Trophoblast cell (in vitro differentiated cells and primary cell): ENCODE data around the gene HCN1.

ENCODE experiments used
- DNase-seq, 2 donors: peaks; one replicate each; pipeline ENCODE4 v3.0.0-alpha.2; 2016
- H2AFZ ChIP-seq: 2 replicates; pipeline ENCODE4 v1.6.1; 2013; ENCODE audit warnings: low read length, moderate library complexity, mild to moderate bottlenecking; ENCODE audit not compliant: insufficient read depth, poor library complexity
- H2AK5ac ChIP-seq: 2 replicates; pipeline ENCODE4 v1.6.1; 2013; ENCODE audit warnings: mild to moderate bottlenecking, low read length
- H2BK120ac ChIP-seq: 2 replicates; pipeline ENCODE4 v1.6.1; 2013; ENCODE audit warnings: low read length, mild to moderate bottlenecking, moderate library complexity; ENCODE audit not compliant: insufficient read depth, poor library complexity
- H2BK12ac ChIP-seq: 2 replicates; pipeline ENCODE4 v1.6.1; 2013; ENCODE audit warnings: mild to moderate bottlenecking, low read length, moderate library complexity
- H2BK5ac ChIP-seq: 2 replicates; pipeline ENCODE4 v1.6.1; 2013; ENCODE audit warnings: low read length, low read depth, moderate library complexity, mild to moderate bottlenecking; ENCODE audit not compliant: poor library complexity
- H3K14ac ChIP-seq: 2 replicates; pipeline ENCODE4 v1.6.1; 2013; ENCODE audit warnings: mild to moderate bottlenecking, low read length
- H3K18ac ChIP-seq: 2 replicates; pipeline ENCODE4 v1.6.1; 2013; ENCODE audit warnings: mild to moderate bottlenecking, low read length
- H3K23ac ChIP-seq: 2 replicates; pipeline ENCODE4 v1.6.1; 2013; ENCODE audit warnings: low read length
- H3K27ac ChIP-seq: 2 replicates; pipeline ENCODE4 v1.5.1; 2013; ENCODE audit warnings: low read depth, mild to moderate bottlenecking, inconsistent platforms, low read length, moderate library complexity
- H3K27me3 ChIP-seq: 2 replicates; pipeline ENCODE4 v1.6.1; 2013; ENCODE audit warnings: inconsistent platforms, mild to moderate bottlenecking, low read length, moderate library complexity; ENCODE audit not compliant: insufficient read depth
- H3K36me3 ChIP-seq, 2 experiments: 1 replicate in 1 of 2; 2 replicates in 1 of 2; pipeline ENCODE4 v1.6.1; 2013; ENCODE audit warnings: low read length in 2 of 2, mild to moderate bottlenecking in 2 of 2, moderate library complexity in 1 of 2; ENCODE audit not compliant: insufficient read depth in 2 of 2, control insufficient read depth in 1 of 2
- H3K4ac ChIP-seq: 2 replicates; pipeline ENCODE4 v1.6.1; 2013; ENCODE audit warnings: low read depth, mild to moderate bottlenecking, low read length, moderate library complexity
- H3K4me1 ChIP-seq, 2 experiments: 1 replicate in 1 of 2; 2 replicates in 1 of 2; pipeline ENCODE4 v1.6.1; 2013; ENCODE audit warnings: low read length in 2 of 2, mild to moderate bottlenecking in 2 of 2, moderate library complexity in 1 of 2; ENCODE audit not compliant: insufficient read depth in 2 of 2, control insufficient read depth in 1 of 2
- H3K4me2 ChIP-seq: 2 replicates; pipeline ENCODE4 v1.6.1; 2013; ENCODE audit warnings: inconsistent platforms, mild to moderate bottlenecking, low read length, moderate library complexity
- H3K4me3 ChIP-seq: 2 replicates; pipeline ENCODE4 v1.5.1; 2013; ENCODE audit warnings: mild to moderate bottlenecking, low read depth, low read length, inconsistent platforms
- H3K79me1 ChIP-seq: one replicate; pipeline ENCODE4 v1.6.1; 2013; ENCODE audit warnings: low read length
- H3K79me2 ChIP-seq: 2 replicates; pipeline ENCODE4 v1.6.1; 2013; ENCODE audit warnings: low read length, mild to moderate bottlenecking; ENCODE audit not compliant: control insufficient read depth, insufficient read depth, poor library complexity
- H3K9ac ChIP-seq: 2 replicates; pipeline ENCODE4 v1.6.1; 2013; ENCODE audit warnings: mild to moderate bottlenecking, low read length
- H3K9me3 ChIP-seq: 2 replicates; pipeline ENCODE4 v1.6.1; 2013; ENCODE audit warnings: low read depth, mild to moderate bottlenecking, control low read depth, inconsistent platforms, low read length; ENCODE audit not compliant: insufficient read depth
- H4K12ac ChIP-seq: 2 replicates; pipeline ENCODE4 v1.6.1; 2013; ENCODE audit warnings: low read depth, mild to moderate bottlenecking, low read length, moderate library complexity
- H4K8ac ChIP-seq: 2 replicates; pipeline ENCODE4 v1.6.1; 2013; ENCODE audit warnings: low read depth, mild to moderate bottlenecking, low read length, moderate library complexity
- H4K91ac ChIP-seq: one replicate; pipeline ENCODE4 v1.6.1; 2013; ENCODE audit warnings: low read depth, mild to moderate bottlenecking, low read length, moderate library complexity
- WGBS: extraction: QIAGEN DNeasy Blood & Tissue Kit; methylation state at CpG from one replicate; pipeline ENCODE4 v1.1.7; 2013; ENCODE audit warnings: missing lambda C conversion rate; ENCODE audit not compliant: insufficient read length, insufficient coverage; ENCODE audit errors: extremely low coverage; 5-methylcytosine and 5-hydroxymethylcytosine counted together

HCN1 gene

DNA sequence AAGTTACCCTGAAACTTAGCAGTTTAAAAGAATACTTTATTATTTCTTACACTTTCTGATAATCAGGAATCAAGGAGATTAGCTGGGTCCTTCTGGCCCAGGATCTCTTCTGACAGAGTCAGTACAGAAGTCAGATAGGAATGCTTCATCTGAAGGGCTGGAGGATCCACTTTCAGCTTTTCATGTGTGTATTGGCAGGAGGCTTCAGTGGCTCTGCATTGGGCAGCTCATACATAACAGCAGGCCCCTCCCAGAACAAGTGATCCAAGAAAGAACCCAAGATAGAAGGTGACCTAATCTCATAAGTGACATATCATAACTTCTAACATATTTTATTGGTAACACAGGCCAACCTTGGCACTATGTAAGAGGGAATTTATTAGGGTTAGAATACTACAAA lies 258.4 kb downstream of the HCN1 start:
- Histone ChIP-seq H3K4me1 (no peaks in the 10 kb centered on the region), H3K14ac (no peak overlapping the region), H3K9ac (no peak overlapping the region), H3K4me2 (no peak overlapping the region), H3K9me3 (no peaks in the 10 kb centered on the region), H2AK5ac (no peak overlapping the region), H3K27ac (no peak overlapping the region), H2BK120ac (no peak overlapping the region), H2BK5ac (no peak overlapping the region), H3K27me3 (no peaks in the 10 kb centered on the region), H3K79me2 (no peaks in the 10 kb centered on the region), H4K91ac (no peak overlapping the region), H4K12ac (no peak overlapping the region), H2BK12ac (no peak overlapping the region), H2AFZ (no peak overlapping the region), H3K36me3 (no peaks in the 10 kb centered on the region), H3K23ac (no peak overlapping the region), H3K18ac (no peak overlapping the region), H4K8ac (no peak overlapping the region), H3K4me3 (no peak overlapping the region), H3K79me1 (no peaks in the 10 kb centered on the region), H3K4ac (no peak overlapping the region)
- no peak for DNase-seq

GRCh38 chr5:45417285-45417998 lies 278.7 kb downstream of the HCN1 start:
- Histone ChIP-seq H3K9ac (no peak overlapping the region), H3K79me1 (no peaks in the 10 kb centered on the region), H3K27me3 (no peaks in the 10 kb centered on the region), H3K14ac (no peak overlapping the region), H3K4ac (no peak overlapping the region), H3K4me3 (no peak overlapping the region), H4K12ac (no peak overlapping the region), H3K36me3 (no peaks in the 10 kb centered on the region), H4K8ac (no peak overlapping the region), H4K91ac (no peak overlapping the region), H3K18ac (no peak overlapping the region), H3K9me3 (no peaks in the 10 kb centered on the region), H2BK5ac (no peak overlapping the region), H3K23ac (no peak overlapping the region), H2AFZ (no peak overlapping the region), H2BK12ac (no peak overlapping the region), H2AK5ac (no peak overlapping the region), H3K27ac (no peak overlapping the region), H3K4me1 (no peaks in the 10 kb centered on the region), H3K79me2 (no peaks in the 10 kb centered on the region), H3K4me2 (no peak overlapping the region), H2BK120ac (no peak overlapping the region)
- no peak for DNase-seq
- WGBS = no CpG with 5 or more reads among the region's 2 CpGs

DNA sequence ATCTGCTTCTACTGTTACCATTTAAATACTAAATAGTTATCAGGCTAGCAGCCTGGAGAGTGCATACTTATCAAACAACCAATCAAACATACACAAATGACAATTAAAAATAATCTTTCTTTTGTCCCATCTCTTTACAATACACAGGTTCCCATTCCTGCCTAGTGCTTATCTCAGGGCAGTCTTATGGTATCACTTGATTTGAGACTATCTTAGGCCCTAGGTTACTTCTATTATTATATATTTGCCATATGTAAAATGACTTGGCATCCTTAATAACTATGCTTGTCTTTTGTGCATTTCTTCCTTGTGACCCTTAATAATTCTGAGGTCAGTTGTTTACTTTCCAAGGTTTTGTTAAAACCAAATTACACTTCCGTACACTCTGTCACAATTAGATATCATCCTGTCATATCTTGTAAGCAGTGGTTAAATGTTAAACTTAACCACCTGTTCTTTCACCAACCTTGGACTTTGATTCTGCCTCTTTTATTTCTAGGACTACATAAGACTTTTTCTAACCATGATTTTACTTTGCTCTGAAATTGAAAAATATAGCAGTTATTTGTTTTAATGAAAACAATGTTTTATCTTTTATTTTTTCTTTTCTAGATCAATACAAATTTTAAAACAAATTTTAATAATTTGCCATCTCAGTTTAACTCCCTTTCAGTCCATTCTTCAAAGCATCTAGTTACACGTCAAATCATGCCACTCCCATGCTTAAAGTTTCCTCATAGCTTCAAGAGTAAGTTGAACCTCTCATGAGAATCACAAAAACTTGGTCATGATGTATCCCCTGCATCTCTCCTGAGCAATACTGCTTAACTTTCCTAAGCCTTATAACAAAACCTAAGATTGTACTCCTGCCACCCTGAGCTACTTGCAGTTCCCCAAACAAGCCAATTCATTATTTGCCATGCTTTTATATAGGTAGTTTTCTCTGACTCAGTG lies 281.3 kb downstream of the HCN1 start:
- no peaks in the 10 kb centered on the region for H3K4me1 ChIP-seq
- H3K9me3 ChIP-seq = no peaks in the 10 kb centered on the region
- DNase-seq = no peak
- H3K36me3 ChIP-seq = no peaks in the 10 kb centered on the region
- no peaks in the 10 kb centered on the region for H3K79me2 ChIP-seq
- no CpG with 5 or more reads among the region's 2 CpGs for WGBS
- no peak overlapping the region for H3K14ac ChIP-seq
- H3K9ac ChIP-seq = no peak overlapping the region
- H2BK5ac ChIP-seq = no peak overlapping the region
- no peak overlapping the region for H2BK120ac ChIP-seq
- no peak overlapping the region for H3K23ac ChIP-seq
- H4K8ac ChIP-seq = no peak overlapping the region
- no peak overlapping the region for H3K18ac ChIP-seq
- H3K27ac ChIP-seq = no peak overlapping the region
- no peak overlapping the region for H3K4me3 ChIP-seq
- no peak overlapping the region for H3K4ac ChIP-seq
- no peaks in the 10 kb centered on the region for H3K27me3 ChIP-seq
- no peak overlapping the region for H4K91ac ChIP-seq
- H4K12ac ChIP-seq = no peak overlapping the region
- H2BK12ac ChIP-seq = no peak overlapping the region
- H2AFZ ChIP-seq = no peak overlapping the region
- no peak overlapping the region for H3K4me2 ChIP-seq
- no peak overlapping the region for H2AK5ac ChIP-seq
- no peaks in the 10 kb centered on the region for H3K79me1 ChIP-seq

DNA sequence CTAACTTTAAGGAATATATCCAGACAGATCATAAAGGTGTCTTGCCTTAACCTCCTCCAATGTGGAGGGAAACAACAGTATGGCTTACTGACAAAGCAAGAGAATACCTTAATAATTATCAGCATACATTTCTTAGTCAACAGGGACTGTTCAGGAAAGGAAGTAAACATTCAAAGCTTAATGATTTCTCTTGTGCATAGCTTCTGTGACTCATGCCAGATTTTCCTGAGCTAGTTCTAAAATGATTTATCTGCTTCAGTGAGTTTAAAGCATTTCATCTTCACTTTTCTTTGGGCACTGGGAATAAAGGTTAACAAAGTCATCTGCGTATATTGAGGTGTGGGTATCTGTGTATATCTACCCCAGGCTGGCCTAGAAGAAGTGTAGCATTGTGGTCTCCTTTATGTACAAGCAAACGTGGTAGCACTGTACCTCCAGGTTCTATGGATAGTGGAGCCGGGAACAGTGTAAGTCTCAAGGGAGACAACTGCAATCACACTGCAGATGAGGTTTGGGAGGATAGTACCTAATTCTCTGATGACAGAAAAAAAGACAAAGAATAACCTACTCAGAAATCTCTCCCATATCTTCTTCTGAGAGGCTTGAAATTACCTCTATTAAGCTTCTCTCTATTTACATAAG lies 284.1 kb downstream of the HCN1 start:
- H3K4ac ChIP-seq = no peak overlapping the region
- no peaks in the 10 kb centered on the region for H3K27me3 ChIP-seq
- no peaks in the 10 kb centered on the region for H3K9me3 ChIP-seq
- WGBS = no CpG with 5 or more reads among the region's 3 CpGs
- no peak overlapping the region for H3K14ac ChIP-seq
- no peak overlapping the region for H4K91ac ChIP-seq
- no peak overlapping the region for H2AFZ ChIP-seq
- H3K4me2 ChIP-seq = no peak overlapping the region
- no peak overlapping the region for H2BK12ac ChIP-seq
- no peaks in the 10 kb centered on the region for H3K36me3 ChIP-seq
- H3K4me1 ChIP-seq = no peaks in the 10 kb centered on the region
- no peaks in the 10 kb centered on the region for H3K79me1 ChIP-seq
- H3K4me3 ChIP-seq = no peak overlapping the region
- no peak overlapping the region for H2BK120ac ChIP-seq
- H4K12ac ChIP-seq = no peak overlapping the region
- H3K79me2 ChIP-seq = no peaks in the 10 kb centered on the region
- H2BK5ac ChIP-seq = no peak overlapping the region
- H3K9ac ChIP-seq = no peak overlapping the region
- no peak for DNase-seq
- no peak overlapping the region for H3K27ac ChIP-seq
- H3K18ac ChIP-seq = no peak overlapping the region
- no peak overlapping the region for H4K8ac ChIP-seq
- H3K23ac ChIP-seq = no peak overlapping the region
- no peak overlapping the region for H2AK5ac ChIP-seq
